Measurements from ENCODE around the gene SPRY4. TPM values are rescaled to one million over a fixed set of nuclear protein-coding genes. Genes with fewer than 3 reads are reported as not detected.

The SPRY4 gene
- total and polyA plus RNA-seq, 2 of the 13 experiments (the other 11 are each of a cell fraction or from before 2014, with no cell fraction given), result 8.9 to 17.8 TPM

GRCh38 chr5:142325725-142326479, 1.1 kb upstream of the SPRY4 start (continued):
- TF ChIP-seq ZNF280D (CRISPR knock-in tag; IDR thresholded peaks at IDR 0.05), result peak; percentile 2
- TF ChIP-seq ZNF33A (CRISPR knock-in tag; IDR thresholded peaks at IDR 0.05; ENCODE audit: borderline replicate concordance), result peak; percentile 86; the same call in 1 of the 2 replicates
- TF ChIP-seq ZNF776 (CRISPR knock-in tag; IDR thresholded peaks at IDR 0.05), result no peak
- TF ChIP-seq ZFY (CRISPR knock-in tag; IDR thresholded peaks at IDR 0.05), result peak; percentile 61
- TF ChIP-seq ZNF790 (CRISPR knock-in tag; IDR thresholded peaks at IDR 0.05; ENCODE audit: borderline replicate concordance), result no peak
- TF ChIP-seq, protein P1, sequence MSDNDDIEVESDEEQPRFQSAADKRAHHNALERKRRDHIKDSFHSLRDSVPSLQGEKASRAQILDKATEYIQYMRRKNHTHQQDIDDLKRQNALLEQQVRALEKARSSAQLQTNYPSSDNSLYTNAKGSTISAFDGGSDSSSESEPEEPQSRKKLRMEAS (IDR thresholded peaks at IDR 0.05), result peak; percentile 11; the same call in 1 of the 2 replicates
- peak; percentile 86 for TF ChIP-seq AGO2 (optimal IDR thresholded peaks at IDR 0.05; ENCODE audit: low read depth, low read length)
- TF ChIP-seq SMYD3 (CRISPR knock-in tag; IDR thresholded peaks at IDR 0.05), result no peak
- TF ChIP-seq ZNF441 (CRISPR knock-in tag; IDR thresholded peaks at IDR 0.05; ENCODE audit: borderline replicate concordance), result 0 out of 2 replicates have a peak, but pooled peaks have one; percentile 27
- TF ChIP-seq SMAD9 (CRISPR knock-in tag; IDR thresholded peaks at IDR 0.05), result 0 out of 2 replicates have a peak, but pooled peaks have one; percentile 22
- TF ChIP-seq RBM39 (IDR thresholded peaks at IDR 0.05; ENCODE audit: low read depth, low read length, poor library complexity, severe bottlenecking), result peak; percentile 77
- TF ChIP-seq SPEN (CRISPR knock-in tag; IDR thresholded peaks at IDR 0.05; ENCODE audit: low read depth), result peak; percentile 30; the same call in 1 of the 2 replicates
- TF ChIP-seq ZFX (CRISPR knock-in tag; IDR thresholded peaks at IDR 0.05; ENCODE audit: low read depth), result peak; percentile 80
- TF ChIP-seq, protein P2, sequence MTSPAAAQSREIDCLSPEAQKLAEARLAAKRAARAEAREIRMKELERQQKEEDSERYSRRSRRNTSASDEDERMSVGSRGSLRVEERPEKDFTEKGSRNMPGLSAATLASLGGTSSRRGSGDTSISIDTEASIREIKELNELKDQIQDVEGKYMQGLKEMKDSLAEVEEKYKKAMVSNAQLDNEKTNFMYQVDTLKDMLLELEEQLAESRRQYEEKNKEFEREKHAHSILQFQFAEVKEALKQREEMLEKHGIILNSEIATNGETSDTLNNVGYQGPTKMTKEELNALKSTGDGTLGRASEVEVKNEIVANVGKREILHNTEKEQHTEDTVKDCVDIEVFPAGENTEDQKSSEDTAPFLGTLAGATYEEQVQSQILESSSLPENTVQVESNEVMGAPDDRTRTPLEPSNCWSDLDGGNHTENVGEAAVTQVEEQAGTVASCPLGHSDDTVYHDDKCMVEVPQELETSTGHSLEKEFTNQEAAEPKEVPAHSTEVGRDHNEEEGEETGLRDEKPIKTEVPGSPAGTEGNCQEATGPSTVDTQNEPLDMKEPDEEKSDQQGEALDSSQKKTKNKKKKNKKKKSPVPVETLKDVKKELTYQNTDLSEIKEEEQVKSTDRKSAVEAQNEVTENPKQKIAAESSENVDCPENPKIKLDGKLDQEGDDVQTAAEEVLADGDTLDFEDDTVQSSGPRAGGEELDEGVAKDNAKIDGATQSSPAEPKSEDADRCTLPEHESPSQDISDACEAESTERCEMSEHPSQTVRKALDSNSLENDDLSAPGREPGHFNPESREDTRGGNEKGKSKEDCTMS (CRISPR knock-in tag; conservative IDR thresholded peaks at IDR 0.05), result no peak
- peak; percentile 21; the same call in 1 of the 2 replicates for TF ChIP-seq SOX5 (CRISPR knock-in tag; IDR thresholded peaks at IDR 0.05; ENCODE audit: borderline replicate concordance)
- no peak for TF ChIP-seq ZNF512B (CRISPR knock-in tag; IDR thresholded peaks at IDR 0.05; ENCODE audit: borderline replicate concordance)
- peak; percentile 16 for TF ChIP-seq ELF3 (CRISPR knock-in tag; IDR thresholded peaks at IDR 0.05)
- no peak for TF ChIP-seq TCF12 (IDR thresholded peaks at IDR 0.05)
- TF ChIP-seq TCF12 (CRISPR knock-in tag; IDR thresholded peaks at IDR 0.05), result peak; percentile 17; the same call in 1 of the 2 replicates
- TF ChIP-seq KDM2A (CRISPR knock-in tag; IDR thresholded peaks at IDR 0.05; ENCODE audit: borderline replicate concordance, low read depth), result peak; percentile 30; the same call in 1 of the 2 replicates
- peak; percentile 64 for TF ChIP-seq ETV5 (CRISPR knock-in tag; IDR thresholded peaks at IDR 0.05; ENCODE audit: borderline replicate concordance)

All from HepG2 (cell line).